HG03196 (cell line): ENCODE measurements around the gene SH2D3A.
A peak's percentile ranks its signal among the peaks of the same experiment; 100 is the strongest.
"Not testable (repeated sequence)": the region's sequence is repeated elsewhere in the genome, so short reads cannot be mapped to it uniquely, and the experiment has no call there.

Source experiments
- ATAC-seq: cut with Tn5 transposase; IDR thresholded peaks from one replicate; pipeline ENCODE4 v1.9.1; 2021; ENCODE audit not compliant: unreplicated experiment

Gene SH2D3A

GRCh38 chr19:6767357-6768235 lies at the start of gene SH2D3A:
TSS of gene SH2D3A (minus strand) at chr19:6767435. CDS start at chr19:6763748, 3,687 bp downstream.
- peak; percentile 64 for ATAC-seq

- no peak for ATAC-seq
These were observed 46.4 kb upstream of the SH2D3A start for GRCh38 chr19:6813659-6814058.

- ATAC-seq = no peak
These were observed 45.4 kb upstream of the SH2D3A start for GRCh38 chr19:6812612-6813011.

- no peak for ATAC-seq
These were observed 44.7 kb upstream of the SH2D3A start for GRCh38 chr19:6811906-6812305.

- no peak for ATAC-seq
These were observed 44.1 kb upstream of the SH2D3A start for GRCh38 chr19:6811378-6811777.

- no peak for ATAC-seq
These were observed 42.0 kb upstream of the SH2D3A start for GRCh38 chr19:6809262-6809661.

- ATAC-seq = no peak
These were observed 41.3 kb upstream of the SH2D3A start for GRCh38 chr19:6808494-6808893.

- no peak for ATAC-seq
These were observed 40.1 kb upstream of the SH2D3A start for GRCh38 chr19:6807291-6807690.

GRCh38 chr19:6806488-6806887 lies 39.3 kb upstream of the SH2D3A start:
- no peak for ATAC-seq

GRCh38 chr19:6803036-6803404 lies 35.8 kb upstream of the SH2D3A start:
- ATAC-seq = no peak

- peak; percentile 58 for ATAC-seq
These were observed 35.3 kb upstream of the SH2D3A start for GRCh38 chr19:6802336-6803035.

- ATAC-seq = peak; percentile 45
These were observed 34.4 kb upstream of the SH2D3A start for GRCh38 chr19:6801485-6802086.

GRCh38 chr19:6800991-6801484 lies 33.8 kb upstream of the SH2D3A start:
- no peak for ATAC-seq

- ATAC-seq = not testable (repeated sequence)
These were observed 33.0 kb upstream of the SH2D3A start for GRCh38 chr19:6800160-6800790.

GRCh38 chr19:6797646-6798045 lies 30.4 kb upstream of the SH2D3A start:
- no peak for ATAC-seq

GRCh38 chr19:6796278-6796677 lies 29.0 kb upstream of the SH2D3A start:
- ATAC-seq = no peak

- ATAC-seq = no peak
These were observed 27.6 kb upstream of the SH2D3A start for GRCh38 chr19:6794686-6795431.

GRCh38 chr19:6793973-6794372 lies 26.7 kb upstream of the SH2D3A start:
- ATAC-seq = no peak

GRCh38 chr19:6793411-6793810 lies 26.2 kb upstream of the SH2D3A start:
- ATAC-seq = no peak

- no peak for ATAC-seq
These were observed 24.0 kb upstream of the SH2D3A start for GRCh38 chr19:6791237-6791636.
